ENCODE data around the gene PAPLN. TPM values are rescaled to one million over a fixed set of nuclear protein-coding genes. Genes with fewer than 3 reads are reported as not detected.

The PAPLN gene
- total RNA-seq, 2 experiments from 2014 or later: 0.29 to 0.47 TPM

DNA sequence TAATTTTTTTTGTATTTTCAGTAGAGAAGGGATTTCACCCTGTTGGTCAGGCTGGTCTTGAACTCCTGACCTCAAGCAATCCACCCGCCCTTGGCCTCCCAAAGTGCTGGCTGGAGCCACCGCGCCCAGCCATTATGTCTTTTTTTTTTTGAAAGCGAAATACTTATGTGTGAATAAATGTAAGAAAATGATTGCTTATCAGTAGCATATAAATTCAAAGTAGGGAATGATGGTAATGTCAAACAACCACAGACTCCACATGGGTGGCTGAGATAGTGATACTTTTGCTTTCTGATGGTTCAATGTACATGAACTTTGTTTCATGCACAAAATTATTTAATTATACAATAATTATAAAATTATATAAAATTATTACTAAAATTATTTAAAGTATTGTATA lies 75.8 kb downstream of the PAPLN start:
- ATAC-seq: no peak
- DNase-seq: no peak
- Mint-ChIP-seq H3K36me3 (ENCODE audit: low read depth) (peaks cover under 1% of the 10 kb centered on the region), H3K4me3 (no peak overlapping the region), H3K9me3 (no peaks in the 10 kb centered on the region), H3K27me3 (no peaks in the 10 kb centered on the region), H3K27ac (no peak overlapping the region), H3K4me1 (ENCODE audit: low read depth) (peaks cover 8% of the 10 kb centered on the region)
- CTCF ChIA-PET: interaction anchor here (1.1 kb wide), 1 partner anchor 18 kb away, joined by 3 read pairs; no protein-coding TSS in a partner anchor
- TF ChIP-seq CTCF (IDR thresholded peaks at IDR 0.05): no peak
- POLR2A ChIA-PET: interaction anchor here (0.6 kb wide), 1 partner anchor 131 kb away, joined by 4 read pairs; no protein-coding TSS in a partner anchor
- intact Hi-C loops (cut with micrococcal nuclease): no loop called here

DNA sequence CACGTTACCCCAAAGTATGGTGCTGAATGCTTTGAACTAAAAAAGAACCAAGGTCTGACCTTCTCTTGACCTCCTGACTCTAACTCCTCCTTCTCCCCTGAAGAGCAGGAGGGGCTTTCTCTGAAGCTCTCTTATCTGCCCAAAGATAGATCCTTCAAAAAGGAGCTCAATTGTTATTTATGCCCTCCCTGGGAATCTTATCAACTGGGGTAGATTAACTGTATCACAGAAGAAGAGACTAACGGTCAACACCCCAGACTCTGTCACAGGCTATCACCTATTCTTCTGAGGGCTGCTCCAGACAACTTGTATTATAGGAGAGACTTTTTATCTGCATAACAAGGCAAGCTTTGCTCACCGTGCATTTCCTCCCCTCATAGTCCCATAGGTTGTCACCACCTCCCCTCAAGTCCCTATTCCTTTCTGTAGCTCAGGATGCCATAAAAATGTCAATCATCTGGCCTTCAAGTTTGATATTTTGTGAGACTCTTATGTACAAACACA lies 86.6 kb downstream of the PAPLN start:
- no peak for DNase-seq
- H3K9me3 Mint-ChIP-seq: no peaks in the 10 kb centered on the region
- no peak overlapping the region for H3K4me3 Mint-ChIP-seq
- no peak overlapping the region for H3K27ac Mint-ChIP-seq
- no peak for ATAC-seq
- intact Hi-C loops (cut with micrococcal nuclease): no loop called here
- H3K36me3 Mint-ChIP-seq (ENCODE audit: low read depth): no peaks in the 10 kb centered on the region
- no peaks in the 10 kb centered on the region for H3K27me3 Mint-ChIP-seq
- POLR2A ChIA-PET: interaction anchor here (0.6 kb wide), 1 partner anchor 107 kb away, joined by 3 read pairs; no protein-coding TSS in a partner anchor
- peaks cover 34% of the 10 kb centered on the region for H3K4me1 Mint-ChIP-seq (ENCODE audit: low read depth)
- CTCF ChIA-PET: interaction anchor here (0.6 to 1.2 kb wide), 3 partner anchors 11 to 28 kb away, joined by 3 read pairs; no protein-coding TSS in a partner anchor
- no peak for TF ChIP-seq CTCF (IDR thresholded peaks at IDR 0.05)

Other genes with a start within 250 kb of the PAPLN start
- 10 to 100 TPM in 1 of 2 experiments, 1 to 10 TPM in 1; 7.2 to 10.4 TPM for gene ZFYVE1, start 210.4 kb upstream of the PAPLN start, total RNA-seq
- gene RBM25, start 179.0 kb upstream of the PAPLN start, total RNA-seq: 100 to 1,000 TPM; 101 to 104 TPM
- 10 to 100 TPM; 23.1 to 23.2 TPM for gene PSEN1, start 101.0 kb upstream of the PAPLN start, total RNA-seq
- gene NUMB, start 221.0 kb downstream of the PAPLN start, total RNA-seq: 10 to 100 TPM; 31.8 to 33.0 TPM